IPS-NIHi7 (cell line): ENCODE measurements around the gene FYCO1.
"Not testable (repeated sequence)": the region's sequence is repeated elsewhere in the genome, so short reads cannot be mapped to it uniquely, and the experiment has no call there.

Experiments
- DNase-seq: peaks from one replicate; pipeline ENCODE4 v3.0.0; 2012; ENCODE audit warnings: mixed read lengths; ENCODE audit errors: extremely low spot score

The FYCO1 gene

DNA sequence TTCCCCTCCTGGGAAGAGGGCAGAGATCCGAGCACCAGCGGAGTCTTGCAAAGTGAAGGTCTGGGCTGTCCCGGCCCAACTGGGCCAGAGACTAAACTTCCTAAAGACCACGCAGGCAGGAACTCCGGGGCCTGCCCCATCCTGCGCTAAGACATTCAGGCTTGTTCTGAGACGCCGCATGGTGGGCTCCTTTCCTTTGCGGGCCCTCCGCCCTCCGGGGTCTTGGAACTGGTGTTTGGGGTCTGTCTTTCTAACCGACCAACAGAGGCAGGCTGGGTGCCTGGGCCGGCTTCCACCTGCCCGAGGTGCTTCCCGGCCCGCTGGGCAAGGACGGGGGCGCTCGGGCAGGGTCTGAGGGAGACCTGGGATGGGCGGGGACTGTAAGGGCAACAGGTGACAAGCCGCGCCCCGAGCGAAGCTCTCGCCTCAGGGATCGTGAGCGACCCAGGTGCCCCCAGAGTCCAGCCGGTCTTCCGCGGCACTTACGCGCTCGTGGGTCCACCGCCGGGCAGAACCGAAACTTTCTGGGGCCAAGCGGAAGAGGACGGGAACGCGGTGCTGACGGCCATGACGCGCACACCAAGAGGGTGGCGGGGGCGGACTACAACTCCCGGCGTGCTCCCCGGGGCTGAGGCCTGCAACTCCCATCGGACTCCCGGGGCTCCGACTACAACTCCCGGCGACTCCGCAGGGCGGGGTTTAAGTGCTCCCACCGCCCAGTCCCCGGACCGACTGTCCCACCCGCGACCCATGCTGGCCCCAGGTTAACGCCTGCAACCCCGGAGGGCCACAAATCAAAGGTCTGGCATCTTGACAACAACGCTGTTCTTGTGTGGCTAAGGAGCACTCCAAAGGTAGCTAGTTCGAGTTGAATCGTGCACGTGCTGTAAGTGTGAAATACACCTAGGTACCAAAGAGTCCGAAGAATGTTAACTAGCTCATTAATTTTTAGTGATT lies at the start of gene FYCO1:
Gene FYCO1, minus strand, starts transcription at position 589 of the 957 bp plus-strand sequence. CDS start 10,914 bp downstream, outside the sequence.
- peak; percentile 97 for DNase-seq

DNA sequence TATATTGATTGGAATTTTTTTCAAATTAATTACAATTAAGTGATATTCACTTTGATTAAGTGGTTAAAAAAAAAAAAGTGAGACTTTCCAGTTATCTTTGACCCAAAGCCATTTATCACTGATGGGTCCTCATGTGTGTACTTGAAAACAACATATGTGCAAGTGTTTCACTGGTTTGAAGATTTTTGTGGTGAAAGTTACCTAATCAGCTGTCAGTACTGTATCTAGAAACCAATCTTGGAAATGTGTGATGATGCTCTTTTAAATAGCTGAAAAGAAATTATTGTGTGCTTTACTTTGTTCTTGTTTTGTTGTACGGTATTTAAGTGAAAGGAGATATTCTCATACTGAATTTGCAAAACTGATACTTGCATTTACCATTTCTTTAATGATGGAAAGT lies 43.3 kb upstream of the FYCO1 start:
- DNase-seq = no peak

GRCh38 chr3:46038071-46038470 lies 42.4 kb upstream of the FYCO1 start:
- DNase-seq = not testable (repeated sequence)

DNA sequence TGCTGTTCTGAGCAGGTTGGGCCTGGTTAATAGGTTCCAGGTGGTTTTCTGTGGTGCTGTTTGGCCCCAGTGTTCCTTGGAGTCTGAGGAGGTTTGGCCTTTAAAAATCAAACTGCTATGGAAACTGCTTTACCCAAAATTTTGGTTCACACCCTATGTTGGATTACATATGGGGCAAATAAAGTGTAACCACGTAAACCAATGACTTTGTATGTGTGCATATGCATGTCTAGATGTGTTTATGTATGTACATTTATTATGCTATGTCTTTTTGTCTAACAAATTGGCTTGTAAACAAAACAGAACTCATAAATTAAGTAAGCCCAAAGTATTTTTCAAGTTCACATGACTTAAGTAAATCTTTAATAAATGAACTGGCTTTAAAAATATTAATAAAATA lies 40.6 kb upstream of the FYCO1 start:
- DNase-seq = no peak

DNA sequence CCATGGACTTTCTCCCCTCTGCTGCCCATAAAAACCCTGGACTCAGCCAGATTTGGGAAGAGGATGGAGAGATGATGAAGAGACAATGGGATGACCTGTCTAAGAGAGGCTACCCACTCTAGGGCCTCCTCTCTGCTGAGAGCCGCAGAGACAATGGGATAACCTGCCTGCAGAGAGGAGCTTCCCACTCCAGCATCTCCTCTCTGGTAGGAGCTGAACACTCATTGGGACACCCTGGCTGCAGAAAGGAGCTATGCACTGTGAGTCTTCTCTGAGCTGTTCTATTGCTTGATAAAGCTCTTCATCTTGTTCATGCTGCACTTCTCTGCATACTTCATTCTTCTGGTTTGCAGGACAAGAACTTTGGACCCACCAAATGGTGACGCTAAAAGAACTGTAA lies 36.1 kb upstream of the FYCO1 start:
- no peak for DNase-seq

GRCh38 chr3:46031269-46031668 lies 35.6 kb upstream of the FYCO1 start:
- no peak for DNase-seq

DNA sequence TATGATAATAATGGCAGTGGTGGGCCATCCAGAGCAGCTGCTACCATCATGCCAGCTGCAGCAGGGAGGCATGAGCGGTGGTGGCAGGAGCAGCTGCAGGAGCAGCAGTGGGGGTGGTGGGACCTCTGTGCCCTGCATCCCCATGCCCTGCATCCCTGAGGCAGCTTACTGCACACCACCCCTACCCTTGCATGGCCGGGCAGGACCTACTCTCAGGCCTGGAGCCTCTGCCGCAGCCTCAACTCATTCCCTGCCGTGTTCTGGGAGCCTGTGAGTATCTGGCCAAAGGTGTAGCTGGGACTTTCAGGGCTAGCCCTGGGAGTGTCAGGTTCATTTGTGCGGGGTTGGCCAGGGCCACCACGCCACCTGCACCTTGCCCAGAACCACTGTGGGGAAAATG lies 35.0 kb upstream of the FYCO1 start:
- no peak for DNase-seq

GRCh38 chr3:46029953-46030543 lies 34.4 kb upstream of the FYCO1 start:
- no peak for DNase-seq

GRCh38 chr3:46027736-46028397 lies 32.2 kb upstream of the FYCO1 start:
- DNase-seq = no peak

- no peak for DNase-seq
Observed at GRCh38 chr3:46027021-46027705, 31.5 kb upstream of the FYCO1 start, which contains the start of gene XCR1. TSS of gene XCR1 (minus strand) at chr3:46027483. CDS start at chr3:46021947, 5,536 bp downstream.

- no peak for DNase-seq
Observed at GRCh38 chr3:46025139-46025538, 29.5 kb upstream of the FYCO1 start.

- DNase-seq = no peak
Observed at GRCh38 chr3:46024131-46024530, 28.5 kb upstream of the FYCO1 start.

DNA sequence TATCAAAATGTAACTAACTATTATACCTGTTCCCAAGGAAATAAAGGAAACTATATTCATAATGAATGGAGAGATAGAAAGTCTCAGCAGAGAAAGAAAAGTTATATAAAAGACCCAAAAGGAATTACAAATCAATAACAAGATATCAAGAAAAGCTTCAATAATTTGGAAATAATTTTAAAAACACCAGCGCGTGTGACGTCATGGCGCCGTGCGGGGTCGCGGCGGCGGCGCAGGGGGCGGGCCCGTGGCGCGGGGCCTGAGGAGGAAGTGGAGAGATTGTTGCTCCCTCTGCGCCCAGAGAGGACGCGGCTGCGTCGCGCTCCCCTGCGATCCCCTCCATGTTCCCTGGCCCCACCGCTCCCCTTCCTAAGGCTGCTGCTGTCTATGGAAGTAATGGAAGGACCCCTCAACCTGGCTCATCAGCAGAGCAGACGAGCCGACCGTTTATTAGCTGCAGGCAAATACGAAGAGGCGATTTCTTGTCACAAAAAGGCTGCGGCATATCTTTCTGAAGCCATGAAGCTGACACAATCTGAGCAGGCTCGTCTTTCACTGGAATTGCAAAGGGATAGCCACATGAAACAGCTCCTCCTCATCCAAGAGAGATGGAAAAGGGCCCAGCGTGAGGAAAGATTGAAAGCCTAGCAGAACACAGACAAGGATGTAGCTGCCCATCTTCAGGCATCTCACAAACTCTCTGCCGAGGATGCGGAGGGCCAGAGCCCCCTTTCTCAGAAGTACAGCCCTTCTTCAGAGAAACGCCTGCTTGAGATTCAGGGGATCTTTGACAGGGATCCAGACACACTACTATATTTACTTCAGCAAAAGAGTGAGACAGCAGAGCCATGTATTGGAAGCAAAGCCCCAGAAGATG lies 27.5 kb upstream of the FYCO1 start:
- no peak for DNase-seq

DNA sequence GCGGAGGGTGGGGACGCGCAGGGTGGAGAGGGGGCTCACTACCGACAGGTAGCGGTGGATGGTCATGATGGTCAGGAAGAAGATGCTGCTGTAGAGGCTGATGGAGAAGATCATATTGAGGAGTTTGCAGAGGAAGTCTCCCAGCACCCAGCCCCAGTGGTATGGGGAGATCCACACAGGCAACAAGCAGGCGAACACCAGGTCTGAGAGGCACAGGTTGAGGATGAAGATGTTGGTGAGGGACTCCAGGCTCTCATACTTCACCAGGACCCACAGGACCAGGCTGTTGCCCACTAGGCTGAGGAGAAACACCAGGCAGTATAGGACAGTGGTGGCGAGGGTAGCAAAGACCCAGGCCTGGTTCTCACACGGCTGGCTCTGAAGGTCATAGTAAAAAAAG lies 25.9 kb upstream of the FYCO1 start:
- DNase-seq = no peak

DNA sequence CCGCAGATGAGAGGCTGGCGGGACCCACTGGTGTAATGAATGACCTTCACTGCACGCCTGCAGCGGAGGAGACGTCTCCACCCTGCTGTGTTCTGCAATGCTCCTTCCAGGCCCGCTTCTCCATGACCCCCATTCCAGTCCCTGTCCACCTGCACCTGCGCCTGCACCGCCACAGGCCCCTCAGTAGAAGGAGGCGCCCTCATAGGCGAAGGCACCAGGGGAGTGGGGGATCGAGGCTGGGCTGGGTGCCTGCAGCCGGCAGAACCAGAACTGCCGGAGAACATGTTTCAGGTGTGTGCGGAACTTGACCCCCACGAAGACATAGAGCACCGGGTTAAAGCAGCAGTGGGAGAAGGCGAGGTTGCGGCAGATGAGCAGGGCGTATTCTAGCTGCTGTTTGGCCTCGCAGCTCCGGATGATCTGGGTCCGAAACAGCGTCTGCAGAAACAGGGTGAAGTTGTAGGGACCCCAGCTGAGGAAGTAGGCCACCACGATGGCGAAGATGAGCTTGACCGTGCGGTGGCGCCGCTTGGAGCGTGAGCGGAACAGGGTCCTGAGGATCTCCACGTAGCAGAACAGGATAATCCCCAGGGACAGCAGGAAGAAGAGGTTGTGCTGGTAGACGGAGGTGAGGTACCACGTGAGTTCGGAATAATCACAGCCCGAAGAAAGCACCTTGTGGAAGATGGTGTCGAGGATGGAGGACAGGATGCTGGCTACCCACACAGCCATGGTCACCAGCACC lies 25.3 kb upstream of the FYCO1 start:
- no peak for DNase-seq

DNA sequence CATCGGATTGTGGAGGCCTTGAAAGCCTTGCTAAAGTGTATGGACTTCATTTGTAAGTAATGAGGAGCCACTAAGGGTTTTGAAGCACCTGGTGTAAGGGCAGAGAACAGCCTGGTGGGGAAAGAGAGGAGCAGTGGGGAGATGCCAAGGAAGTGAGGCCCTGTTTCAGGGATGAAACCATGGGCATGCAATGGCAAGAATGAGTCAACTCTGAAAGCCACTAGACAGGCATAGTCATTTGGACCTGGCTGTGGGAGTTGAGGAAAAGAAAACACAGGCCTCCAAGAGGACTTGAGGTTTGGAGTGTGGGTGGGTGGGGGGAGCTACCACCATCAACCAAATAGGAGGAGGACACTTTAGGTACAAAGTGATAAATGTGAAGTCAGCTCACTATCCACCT lies 24.1 kb upstream of the FYCO1 start:
- DNase-seq = no peak

DNA sequence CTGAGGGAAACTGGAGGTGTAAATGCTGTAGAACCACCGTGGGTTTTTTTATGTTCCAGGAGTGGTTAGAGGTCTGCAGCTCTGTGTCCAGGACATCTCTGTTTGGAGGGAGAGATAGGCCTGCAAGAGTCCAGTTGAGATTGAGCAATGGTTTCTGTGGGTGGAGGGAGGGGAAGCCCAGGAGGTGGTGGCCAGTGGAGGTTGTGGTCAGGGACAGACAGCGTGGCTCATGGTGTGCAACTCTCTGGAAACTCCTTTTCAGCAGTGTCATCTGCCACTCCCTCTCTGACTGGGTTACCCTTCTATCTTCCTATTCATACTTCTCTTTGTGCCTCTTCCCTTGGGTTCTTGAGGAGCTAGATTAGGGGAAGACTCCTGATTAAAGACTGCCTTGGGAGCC lies 22.1 kb upstream of the FYCO1 start:
- no peak for DNase-seq

DNA sequence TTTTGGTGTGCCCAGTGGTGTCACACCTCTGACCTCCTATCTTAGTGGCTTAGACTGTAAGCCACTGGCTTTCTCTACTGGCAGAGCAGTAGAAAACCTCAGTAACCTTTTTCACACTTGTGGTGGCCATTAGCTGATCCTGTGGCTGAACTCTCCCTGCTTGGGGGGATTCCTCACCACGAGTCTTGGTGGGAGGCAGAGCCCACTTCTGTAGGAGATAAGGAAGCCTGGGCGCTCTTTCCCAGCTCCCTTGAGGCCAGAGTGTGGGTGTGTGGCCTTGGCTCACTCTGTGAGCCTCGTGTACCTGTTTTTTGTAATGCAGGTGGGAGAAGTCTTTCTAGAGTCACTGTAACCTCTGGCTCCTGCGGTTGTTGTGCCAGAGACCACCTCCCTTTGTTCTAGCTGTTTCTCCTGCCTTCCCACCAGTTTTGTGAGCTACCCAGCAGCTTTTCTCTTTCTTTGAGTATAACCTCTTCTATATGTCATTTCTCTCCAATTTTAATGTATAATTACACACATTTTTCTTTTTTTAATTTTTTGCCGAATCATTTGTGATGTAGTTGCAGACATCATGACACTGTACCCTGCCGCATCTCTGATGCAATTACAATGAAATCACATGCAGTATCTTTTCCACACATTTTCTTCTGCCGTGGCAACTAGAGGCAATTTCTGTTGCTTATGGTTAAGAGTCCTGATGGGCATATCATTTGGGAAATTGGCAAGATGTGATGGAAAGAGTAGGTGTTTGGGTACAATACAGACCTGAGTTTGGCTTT lies 17.9 kb upstream of the FYCO1 start:
- no peak for DNase-seq

DNA sequence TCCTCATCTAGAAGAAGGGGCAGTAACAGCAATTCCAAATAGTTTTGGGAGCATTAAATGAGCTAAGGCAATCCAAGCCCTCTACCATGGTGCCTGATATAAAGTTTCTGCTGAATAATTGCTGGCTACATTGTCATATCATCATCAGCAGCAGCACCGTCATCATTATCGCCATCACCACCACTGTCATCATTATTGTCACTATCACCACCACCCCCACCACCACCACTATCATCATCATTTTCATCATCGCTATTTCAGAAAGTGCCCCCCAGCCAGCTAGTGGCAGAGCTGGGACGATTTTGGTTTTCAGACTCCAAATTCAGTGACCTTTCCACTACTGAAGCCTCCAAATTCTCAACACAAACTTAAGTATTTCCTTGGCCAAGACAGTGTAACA lies 16.6 kb upstream of the FYCO1 start:
- DNase-seq = no peak
